ENCODE measurements around the gene MRPS16.

Gene MRPS16

DNA sequence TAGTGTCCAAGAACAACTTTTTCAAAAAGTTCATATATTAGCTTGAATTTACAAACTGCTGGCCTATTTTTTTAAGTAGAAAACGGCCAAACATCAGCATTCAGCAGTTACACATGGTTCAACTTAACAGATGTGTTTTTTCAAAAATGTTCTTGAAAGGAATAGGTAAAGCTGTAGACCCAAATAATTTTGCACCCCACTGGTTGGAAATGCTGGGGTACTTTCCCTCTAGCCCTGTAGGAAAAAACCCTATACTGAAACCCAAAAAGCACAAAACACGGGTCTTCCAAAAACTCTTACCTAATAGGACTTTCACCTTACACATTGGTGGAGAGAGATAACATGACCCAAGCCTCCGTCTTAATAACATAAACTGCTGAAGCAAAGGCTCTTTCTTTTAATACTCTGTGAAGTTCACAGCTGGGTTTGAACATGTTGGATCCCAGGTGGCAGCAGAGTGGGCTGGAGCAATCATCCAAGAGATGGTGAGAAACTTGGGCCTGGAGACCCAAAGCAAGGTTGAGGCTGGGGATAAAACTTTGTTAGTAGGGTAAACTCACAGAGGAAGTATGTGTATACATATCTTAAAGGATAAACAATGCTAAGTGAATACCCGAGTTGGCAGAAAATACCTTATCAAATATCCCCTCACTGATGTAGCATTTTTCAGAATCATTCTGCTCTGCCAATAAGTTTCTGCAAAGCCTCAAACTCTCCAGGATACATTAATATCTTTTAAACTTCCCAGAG is 4.8 kb downstream of the MRPS16 start:
- TF ChIP-seq FOXP2 (optimal IDR thresholded peaks at IDR 0.05; ENCODE audit: control extremely low read depth, extremely low read length, insufficient read depth), result no peak
- TF ChIP-seq EZH2 (IDR thresholded peaks at IDR 0.05), result no peak
- TF ChIP-seq POLR2AphosphoS5 (IDR thresholded peaks at IDR 0.05; ENCODE audit: borderline replicate concordance, low read depth, low read length), result no peak
- Histone ChIP-seq H3K27ac (peak overlapping the region; percentile 73), H3K4me3 (peak overlapping the region; percentile 85), H3K36me3 (ENCODE audit: insufficient read depth, low read length) (peaks cover 41% of the 10 kb centered on the region), H3K9ac (ENCODE audit: insufficient read length) (peak overlapping the region; percentile 78), H3K9me3 (ENCODE audit: low read depth, low read length) (no peaks in the 10 kb centered on the region)
- DNase-seq (ENCODE audit: low read depth, low spot score), result no peak

DNA sequence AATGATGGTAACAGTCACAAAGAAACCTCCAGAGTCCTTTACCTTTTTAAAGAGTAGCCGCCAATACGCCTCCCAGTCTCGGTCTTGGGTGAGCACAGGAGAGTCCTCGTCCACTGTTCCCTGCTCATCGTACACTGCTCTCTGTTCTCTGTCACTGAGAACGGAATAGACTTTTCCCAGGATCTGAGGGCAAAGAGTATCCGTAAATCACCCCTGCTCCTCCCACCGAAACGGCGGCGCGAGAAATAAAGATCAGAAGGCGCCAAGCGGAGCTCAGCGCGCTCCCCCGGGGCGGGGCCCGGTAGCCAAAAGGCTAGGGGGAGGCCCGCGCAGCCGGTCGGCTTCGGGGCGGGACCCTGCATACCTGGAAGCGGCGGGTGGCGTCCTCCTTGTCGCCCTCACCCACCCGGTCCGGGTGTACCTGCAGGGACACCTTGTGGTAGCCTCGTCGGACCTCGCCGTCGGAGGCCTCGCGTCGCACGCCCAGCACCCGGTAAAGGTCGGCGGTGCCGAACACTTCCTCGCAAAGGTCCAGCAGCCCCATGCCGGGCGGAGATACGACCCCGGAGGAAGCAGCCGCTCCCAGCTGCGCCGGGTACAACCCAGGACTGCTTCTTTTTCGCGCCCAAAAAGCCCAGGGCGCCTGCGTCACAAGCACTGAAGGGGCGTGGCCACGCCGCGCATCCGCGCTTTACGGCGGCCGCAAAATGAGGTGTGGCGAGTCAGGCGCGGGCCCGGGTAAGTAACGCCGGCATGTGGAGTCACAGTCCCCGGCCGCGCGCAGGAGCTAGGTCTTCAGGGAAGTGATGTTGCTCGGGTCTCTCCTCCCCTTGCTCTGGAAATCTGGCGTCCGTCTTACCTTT is 5.6 kb downstream of the MRPS16 start, which contains the start of gene DNAJC9:
TSS of gene DNAJC9 (minus strand) at position 610 of the 863 bp plus-strand sequence. CDS start at position 544, 66 bp downstream.
- DNase-seq (ENCODE audit: low read depth, low spot score), result no peak
- peak; percentile 86 for TF ChIP-seq POLR2AphosphoS5 (IDR thresholded peaks at IDR 0.05; ENCODE audit: borderline replicate concordance, low read depth, low read length)
- no peak for TF ChIP-seq FOXP2 (optimal IDR thresholded peaks at IDR 0.05; ENCODE audit: control extremely low read depth, extremely low read length, insufficient read depth)
- H3K9me3 ChIP-seq (ENCODE audit: low read depth, low read length), result no peaks in the 10 kb centered on the region
- H3K27ac ChIP-seq, result peak within 1 kb of the TSS; percentile 86
- peak within 1 kb of the TSS; percentile 94 for H3K9ac ChIP-seq (ENCODE audit: insufficient read length)
- peaks cover 47% of the 10 kb centered on the region for H3K36me3 ChIP-seq (ENCODE audit: insufficient read depth, low read length)
- H3K4me3 ChIP-seq, result peak within 1 kb of the TSS; percentile 85

DNA sequence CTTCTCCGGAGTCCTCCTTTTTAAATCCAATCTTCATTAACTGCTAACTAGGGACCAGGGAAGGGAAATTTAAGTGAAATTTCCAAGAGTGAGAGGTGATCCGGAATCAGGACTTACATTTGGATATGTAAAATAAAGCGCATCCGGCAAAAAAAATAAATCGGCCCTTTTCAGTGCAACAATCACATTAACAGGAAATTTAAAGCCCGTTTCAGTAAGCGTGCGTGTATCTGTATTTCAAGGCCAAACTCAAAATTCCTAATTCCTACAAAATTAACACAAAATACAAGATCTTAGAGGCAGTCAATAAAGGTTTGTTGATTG is 6.2 kb downstream of the MRPS16 start:
- peak overlapping the region; percentile 85 for H3K4me3 ChIP-seq
- peak overlapping the region; percentile 94 for H3K9ac ChIP-seq (ENCODE audit: insufficient read length)
- no peak for DNase-seq (ENCODE audit: low read depth, low spot score)
- peak overlapping the region; percentile 86 for H3K27ac ChIP-seq
- TF ChIP-seq FOXP2 (optimal IDR thresholded peaks at IDR 0.05; ENCODE audit: control extremely low read depth, extremely low read length, insufficient read depth), result no peak
- H3K9me3 ChIP-seq (ENCODE audit: low read depth, low read length), result no peaks in the 10 kb centered on the region
- peaks cover 52% of the 10 kb centered on the region for H3K36me3 ChIP-seq (ENCODE audit: insufficient read depth, low read length)

DNA sequence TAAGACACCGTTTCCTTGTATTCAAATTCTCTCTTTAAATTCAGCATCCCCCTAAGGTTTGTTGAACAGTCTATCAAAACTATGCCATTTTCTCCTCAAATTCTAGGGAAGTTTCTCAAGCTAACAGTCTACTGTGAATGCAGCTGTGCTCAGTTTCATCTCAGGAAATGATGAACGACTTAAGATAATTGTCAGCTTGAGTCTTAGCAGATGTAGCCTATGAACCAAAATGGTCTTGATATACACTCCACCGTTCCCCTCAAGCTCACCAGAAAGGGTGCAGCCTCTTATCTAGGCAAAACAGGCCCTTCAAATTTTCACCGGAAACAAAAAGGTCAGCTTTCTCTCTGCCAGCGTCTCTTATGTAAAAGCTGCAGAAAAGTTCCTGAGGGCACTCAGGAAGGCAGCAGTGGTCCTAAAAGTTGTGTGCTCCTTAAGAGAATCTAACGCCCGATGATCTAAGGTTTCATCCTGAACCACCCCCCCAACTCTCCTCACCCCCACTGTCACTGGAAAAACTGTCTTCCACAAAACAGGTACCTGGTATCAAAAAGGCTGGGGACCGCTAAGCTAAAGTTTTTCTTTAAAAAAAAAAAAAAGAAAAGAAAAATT is 7.5 kb downstream of the MRPS16 start:
- DNase-seq (ENCODE audit: low read depth, low spot score), result no peak

DNA sequence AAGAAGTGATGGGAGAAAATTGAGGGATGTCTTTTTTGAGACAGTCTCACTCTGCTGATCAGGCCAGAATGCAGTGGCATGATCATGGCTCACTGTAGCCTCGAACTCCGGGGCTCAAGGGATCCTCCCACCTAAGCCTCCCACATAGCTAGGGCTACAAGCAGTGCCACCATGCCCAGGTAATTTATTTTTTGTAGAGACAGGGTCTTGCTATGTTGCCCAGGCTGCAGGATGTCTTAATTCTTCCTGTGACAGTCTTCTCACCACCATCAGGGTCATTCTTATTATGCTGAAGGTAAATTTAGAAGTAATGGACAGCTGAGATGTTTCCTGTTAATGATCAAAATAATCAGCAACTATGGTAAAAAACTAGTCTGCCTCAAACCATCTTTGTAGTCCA is 12.5 kb downstream of the MRPS16 start:
- H3K36me3 ChIP-seq (ENCODE audit: insufficient read depth, low read length), result peaks cover 52% of the 10 kb centered on the region
- no peak overlapping the region for H3K9ac ChIP-seq (ENCODE audit: insufficient read length)
- no peak overlapping the region for H3K4me3 ChIP-seq
- no peaks in the 10 kb centered on the region for H3K9me3 ChIP-seq (ENCODE audit: low read depth, low read length)
- no peak overlapping the region for H3K27ac ChIP-seq
- TF ChIP-seq FOXP2 (optimal IDR thresholded peaks at IDR 0.05; ENCODE audit: control extremely low read depth, extremely low read length, insufficient read depth) (no peak), POLR2AphosphoS5 (IDR thresholded peaks at IDR 0.05; ENCODE audit: borderline replicate concordance, low read depth, low read length) (no peak), EZH2 (IDR thresholded peaks at IDR 0.05) (no peak)
- no peak for DNase-seq (ENCODE audit: low read depth, low spot score)

More for the DNA sequence above, 7.5 kb downstream of the MRPS16 start:
- no peaks in the 10 kb centered on the region for H3K9me3 ChIP-seq (ENCODE audit: low read depth, low read length)
- peak overlapping the region; percentile 85 for H3K4me3 ChIP-seq
- no peak for TF ChIP-seq EZH2 (IDR thresholded peaks at IDR 0.05)
- TF ChIP-seq POLR2AphosphoS5 (IDR thresholded peaks at IDR 0.05; ENCODE audit: borderline replicate concordance, low read depth, low read length), result no peak
- no peak for TF ChIP-seq FOXP2 (optimal IDR thresholded peaks at IDR 0.05; ENCODE audit: control extremely low read depth, extremely low read length, insufficient read depth)
- H3K27ac ChIP-seq, result no peak overlapping the region
- peaks cover 54% of the 10 kb centered on the region for H3K36me3 ChIP-seq (ENCODE audit: insufficient read depth, low read length)
- peak overlapping the region; percentile 94 for H3K9ac ChIP-seq (ENCODE audit: insufficient read length)

DNA sequence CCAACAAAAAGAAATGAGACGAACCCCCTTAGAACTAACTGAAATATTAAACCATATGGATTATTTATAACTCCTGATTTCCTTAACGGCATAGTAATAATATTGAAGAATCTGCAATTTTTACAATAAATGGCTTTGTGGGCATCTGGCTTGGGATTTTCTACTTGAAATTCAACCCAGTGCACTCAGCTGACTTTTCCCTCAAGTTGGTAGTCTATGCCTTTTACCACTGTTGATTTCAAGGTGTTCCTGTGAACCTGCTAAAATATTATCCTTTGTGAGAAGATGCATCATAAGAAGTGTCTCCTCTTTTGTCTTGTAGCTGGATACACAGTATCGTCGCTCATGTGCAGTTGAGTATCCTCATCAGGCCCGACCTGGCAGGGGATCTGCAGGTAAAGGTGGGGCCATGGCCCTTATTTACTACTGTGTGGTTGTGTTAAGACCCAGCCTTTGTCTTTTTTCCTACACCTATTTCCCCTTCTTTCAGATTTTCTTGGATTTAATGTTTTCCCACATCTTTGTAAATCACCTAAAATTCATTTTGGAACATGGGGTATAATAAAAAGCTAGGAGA is 13.4 kb downstream of the MRPS16 start:
- TF ChIP-seq EZH2 (IDR thresholded peaks at IDR 0.05) (no peak), POLR2AphosphoS5 (IDR thresholded peaks at IDR 0.05; ENCODE audit: borderline replicate concordance, low read depth, low read length) (no peak), FOXP2 (optimal IDR thresholded peaks at IDR 0.05; ENCODE audit: control extremely low read depth, extremely low read length, insufficient read depth) (no peak)
- H3K9me3 ChIP-seq (ENCODE audit: low read depth, low read length), result no peaks in the 10 kb centered on the region
- no peak overlapping the region for H3K4me3 ChIP-seq
- no peak overlapping the region for H3K9ac ChIP-seq (ENCODE audit: insufficient read length)
- DNase-seq (ENCODE audit: low read depth, low spot score), result no peak
- peaks cover 44% of the 10 kb centered on the region for H3K36me3 ChIP-seq (ENCODE audit: insufficient read depth, low read length)
- H3K27ac ChIP-seq, result no peak overlapping the region

DNA sequence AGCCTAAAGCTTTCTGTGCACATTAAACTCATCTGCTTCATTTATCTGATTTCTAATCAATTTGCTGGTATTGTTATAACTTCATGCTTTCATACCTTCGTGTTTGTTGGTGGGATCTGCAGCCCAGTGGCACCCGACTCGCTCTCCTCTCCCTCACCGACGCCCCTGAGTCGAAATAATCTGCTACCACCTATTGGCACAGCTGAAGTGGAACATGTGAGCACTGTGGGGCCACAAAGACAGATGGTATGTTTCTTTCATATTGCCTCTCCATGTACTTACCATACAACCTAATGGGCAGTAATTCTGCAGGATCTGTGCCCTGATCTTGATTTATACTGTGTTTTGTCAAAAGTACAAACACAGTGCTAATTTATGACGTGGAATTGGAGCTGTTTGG is 17.7 kb downstream of the MRPS16 start:
- Histone ChIP-seq H3K4me3 (no peak overlapping the region), H3K27ac (no peak overlapping the region), H3K9ac (ENCODE audit: insufficient read length) (no peak overlapping the region), H3K36me3 (ENCODE audit: insufficient read depth, low read length) (peaks cover 8% of the 10 kb centered on the region; the same call in 1 of the 2 replicates), H3K9me3 (ENCODE audit: low read depth, low read length) (no peaks in the 10 kb centered on the region)
- no peak for TF ChIP-seq EZH2 (IDR thresholded peaks at IDR 0.05)
- no peak for TF ChIP-seq FOXP2 (optimal IDR thresholded peaks at IDR 0.05; ENCODE audit: control extremely low read depth, extremely low read length, insufficient read depth)
- TF ChIP-seq POLR2AphosphoS5 (IDR thresholded peaks at IDR 0.05; ENCODE audit: borderline replicate concordance, low read depth, low read length), result no peak
- no peak for DNase-seq (ENCODE audit: low read depth, low spot score)

DNA sequence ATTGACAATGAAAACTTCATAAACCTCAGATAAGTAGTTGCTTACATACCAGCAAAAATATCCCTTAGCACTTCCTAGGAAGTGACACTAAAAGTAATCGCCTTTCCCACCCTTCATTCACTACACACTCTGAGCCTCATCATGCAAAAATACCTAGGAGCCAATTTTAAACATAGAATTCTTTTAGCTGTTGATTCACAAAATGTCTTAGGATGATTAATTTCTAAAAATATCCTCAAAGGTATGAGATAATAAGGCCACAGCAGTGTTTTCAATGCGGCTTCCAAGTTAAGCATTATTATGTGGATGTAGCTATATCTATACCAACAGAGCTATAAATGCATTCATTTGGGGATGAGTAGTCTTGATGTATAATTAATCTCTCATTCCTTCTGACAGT is 18.6 kb downstream of the MRPS16 start:
- 0 out of 2 replicates have a peak, but pooled peaks cover under 1% of the 10 kb centered on the region for H3K36me3 ChIP-seq (ENCODE audit: insufficient read depth, low read length)
- TF ChIP-seq EZH2 (IDR thresholded peaks at IDR 0.05), result no peak
- no peak for TF ChIP-seq FOXP2 (optimal IDR thresholded peaks at IDR 0.05; ENCODE audit: control extremely low read depth, extremely low read length, insufficient read depth)
- TF ChIP-seq POLR2AphosphoS5 (IDR thresholded peaks at IDR 0.05; ENCODE audit: borderline replicate concordance, low read depth, low read length), result no peak

More for the DNA sequence above, 18.6 kb downstream of the MRPS16 start:
- Histone ChIP-seq H3K4me3 (no peak overlapping the region), H3K27ac (no peak overlapping the region), H3K9ac (ENCODE audit: insufficient read length) (no peak overlapping the region), H3K9me3 (ENCODE audit: low read depth, low read length) (no peaks in the 10 kb centered on the region)
- DNase-seq (ENCODE audit: low read depth, low spot score), result no peak
